ENCODE measurements around the gene PLXNA2.

PLXNA2 gene

DNA sequence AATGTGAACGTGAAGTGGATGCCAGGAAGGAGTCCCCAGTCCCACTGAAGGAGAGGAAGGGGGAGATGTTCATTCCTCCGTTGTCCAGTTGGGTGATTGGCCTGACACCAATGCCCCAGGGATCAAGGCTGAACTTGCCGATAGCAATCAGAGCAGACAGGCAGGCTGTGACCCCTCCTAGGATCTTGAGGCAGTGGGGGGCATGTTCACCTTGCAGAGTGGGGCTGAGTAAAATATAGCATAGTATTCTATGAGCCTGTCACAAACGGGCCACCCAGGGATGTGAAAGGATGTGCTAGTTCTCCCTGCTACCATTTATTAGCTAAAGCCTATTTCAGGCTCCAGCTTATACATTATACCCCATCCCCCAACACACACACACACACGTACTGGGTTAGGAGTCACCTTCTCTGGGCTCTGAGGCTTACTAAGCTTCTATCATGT is 252.6 kb downstream of the PLXNA2 start:
- no peak for DNase-seq (ENCODE audit: low spot score)

DNA sequence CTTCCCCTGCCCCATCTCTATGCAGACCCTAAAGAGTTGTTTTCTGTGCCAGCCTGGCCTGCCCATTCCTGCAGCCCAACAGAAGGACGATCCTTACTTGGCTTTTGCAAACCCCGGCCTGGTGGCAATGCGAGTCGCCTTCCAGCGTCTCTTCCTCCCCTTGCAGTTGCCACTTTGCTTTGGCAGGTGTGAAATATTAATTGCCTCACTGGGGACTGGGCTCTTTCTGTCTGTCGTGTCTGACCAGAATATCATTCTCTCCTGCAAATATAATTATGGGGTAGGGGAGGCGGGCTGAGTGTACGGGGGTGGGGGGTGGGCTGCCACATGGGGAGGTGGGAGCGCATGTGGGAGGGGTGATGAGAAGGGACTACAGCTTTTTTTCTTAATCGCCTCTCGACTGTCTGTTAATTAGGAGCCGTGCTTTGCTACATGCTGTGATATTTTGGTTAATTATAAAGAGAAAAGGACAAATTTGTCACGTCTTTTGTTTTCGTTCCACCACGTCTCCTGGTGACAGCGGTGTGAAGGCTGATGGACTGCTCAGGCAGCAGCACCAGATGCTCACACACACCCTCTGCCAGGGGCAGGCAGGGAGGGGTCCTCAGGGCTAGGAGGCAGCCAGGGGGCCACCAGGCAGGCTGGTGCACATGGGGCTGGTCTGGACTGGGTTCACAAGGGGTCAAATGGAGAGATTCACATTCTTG is 253.2 kb downstream of the PLXNA2 start:
- no peak for DNase-seq (ENCODE audit: low spot score)

DNA sequence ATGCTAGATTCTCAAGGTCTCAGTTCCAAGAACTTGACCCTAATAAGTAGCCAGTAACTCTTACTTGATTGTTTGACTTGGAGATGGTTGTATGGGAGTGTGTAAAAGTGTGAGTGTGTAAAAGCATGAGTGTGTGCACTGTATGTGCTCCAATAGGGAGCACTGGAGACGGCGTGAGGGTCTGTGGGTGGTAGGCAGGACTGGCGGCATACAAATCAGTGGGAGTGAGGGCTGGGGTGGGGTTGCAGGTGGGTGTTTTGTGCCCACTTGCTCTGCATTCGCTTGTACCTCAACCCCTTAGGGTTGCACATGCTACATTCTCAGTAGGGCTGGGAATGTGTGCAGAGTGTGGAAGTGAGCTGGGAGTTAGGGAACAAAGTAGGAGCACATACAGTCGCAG is 253.7 kb downstream of the PLXNA2 start:
- DNase-seq (ENCODE audit: low spot score), result no peak

DNA sequence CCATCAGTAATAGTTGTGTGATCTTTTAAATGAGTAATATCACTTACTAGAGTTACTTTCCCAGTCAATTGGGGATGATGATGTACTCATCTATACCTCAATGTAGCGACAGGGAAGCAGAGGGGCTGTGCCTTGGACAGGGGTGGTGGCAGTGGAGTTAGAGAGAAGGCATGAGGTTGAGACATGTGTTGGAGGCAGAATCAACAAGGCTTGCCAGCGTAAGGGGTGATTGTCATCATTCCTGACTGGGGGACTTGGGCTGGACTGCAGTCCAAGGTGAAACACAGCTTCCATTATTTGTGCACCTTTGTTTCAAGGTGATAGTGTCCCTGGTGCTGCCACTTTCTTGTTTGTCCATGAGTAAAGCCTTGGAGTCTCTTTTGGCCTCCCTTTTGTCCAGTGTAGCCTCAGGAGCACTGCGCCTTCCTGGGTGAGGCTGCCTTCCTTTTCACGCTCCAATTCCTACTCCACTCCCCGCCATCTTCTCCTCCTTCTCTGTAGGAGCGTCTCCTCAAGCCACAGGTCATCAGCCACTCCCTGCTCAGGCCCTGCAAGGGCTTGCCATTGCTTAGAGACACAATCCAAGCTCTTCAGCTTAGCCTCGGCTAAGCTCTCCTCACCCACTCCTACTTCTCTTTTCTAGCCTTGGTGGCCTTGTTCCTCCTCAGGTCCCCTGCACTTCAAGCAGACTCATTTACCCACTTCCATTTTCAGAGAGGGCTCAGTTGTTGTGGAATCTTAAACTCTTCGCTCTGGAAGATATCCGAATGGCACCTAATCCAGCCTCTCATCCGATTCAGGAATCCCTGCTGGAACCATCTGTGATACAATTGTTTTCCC is 255.6 kb downstream of the PLXNA2 start:
- DNase-seq (ENCODE audit: low spot score), result no peak

DNA sequence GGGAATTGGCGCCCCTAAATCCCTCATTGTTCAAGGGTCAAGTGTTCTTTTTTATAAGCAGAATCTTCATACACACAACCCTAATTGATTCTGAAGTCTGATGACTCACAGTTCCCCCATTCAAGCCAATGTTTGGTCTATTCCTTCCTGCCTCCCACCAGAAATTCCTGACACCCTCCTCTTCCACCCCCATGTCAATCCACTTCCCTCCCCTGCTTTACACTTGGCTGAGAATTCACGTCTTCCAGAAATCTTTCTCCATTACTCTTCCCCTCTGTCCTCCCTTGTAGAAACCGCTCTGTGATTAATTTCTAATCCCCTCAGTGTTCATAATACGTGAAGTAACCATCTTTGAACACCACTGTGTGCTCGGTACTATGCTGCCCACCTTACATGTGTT is 257.0 kb downstream of the PLXNA2 start:
- DNase-seq (ENCODE audit: low spot score), result no peak

DNA sequence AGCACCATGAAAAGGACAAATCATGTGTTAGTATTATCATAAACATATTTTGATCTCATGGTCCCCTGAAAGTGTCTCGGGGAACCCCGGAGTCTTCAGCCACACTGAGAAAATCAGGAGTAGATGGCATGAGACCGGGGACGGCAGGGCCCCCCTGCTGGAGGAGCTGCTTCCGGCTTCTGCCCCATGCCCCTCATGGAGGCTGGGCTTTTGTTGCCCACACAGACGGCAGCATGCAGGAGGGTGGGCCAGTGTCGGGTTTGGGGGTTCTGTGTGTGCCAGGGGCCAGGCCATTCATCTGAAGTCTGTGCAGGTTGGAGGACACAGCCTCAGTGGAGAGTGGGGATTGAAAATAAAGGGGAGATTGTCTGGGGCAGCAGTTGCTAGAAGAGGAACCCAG is 258.2 kb downstream of the PLXNA2 start:
- no peak for DNase-seq (ENCODE audit: low spot score)

DNA sequence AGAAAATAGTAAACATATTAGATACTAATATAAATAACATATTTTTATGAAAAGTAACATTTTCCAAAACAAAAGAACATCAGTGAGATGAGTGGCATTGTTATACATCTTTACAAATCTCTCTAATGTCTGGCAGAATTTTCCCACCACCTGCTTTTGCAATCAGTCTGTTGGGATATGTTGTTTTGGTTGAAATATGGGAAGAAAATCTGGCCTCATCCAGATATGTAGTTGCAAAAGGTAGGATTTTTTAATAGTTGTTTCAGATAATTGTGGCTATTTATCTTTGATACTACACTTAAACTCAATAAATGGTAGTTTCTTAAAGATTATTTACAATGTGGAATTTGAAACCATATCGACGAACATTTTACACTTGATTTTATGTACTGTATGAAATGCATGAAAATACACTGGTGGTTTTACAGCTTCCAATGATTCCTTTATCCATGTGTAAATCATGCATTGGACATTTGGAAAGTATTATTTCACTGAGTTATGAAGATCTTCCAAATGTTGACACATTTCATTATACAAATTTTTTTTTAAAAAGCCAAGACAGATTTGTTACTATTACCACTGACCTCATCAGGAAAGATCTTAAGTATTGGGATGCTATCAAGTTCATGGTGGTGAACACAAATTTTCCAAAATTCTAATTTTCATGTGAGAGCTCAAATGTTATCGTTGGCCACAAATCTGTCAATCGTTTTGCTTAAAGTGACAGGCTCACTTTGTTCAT is 259.2 kb downstream of the PLXNA2 start:
- DNase-seq (ENCODE audit: low spot score), result no peak

DNA sequence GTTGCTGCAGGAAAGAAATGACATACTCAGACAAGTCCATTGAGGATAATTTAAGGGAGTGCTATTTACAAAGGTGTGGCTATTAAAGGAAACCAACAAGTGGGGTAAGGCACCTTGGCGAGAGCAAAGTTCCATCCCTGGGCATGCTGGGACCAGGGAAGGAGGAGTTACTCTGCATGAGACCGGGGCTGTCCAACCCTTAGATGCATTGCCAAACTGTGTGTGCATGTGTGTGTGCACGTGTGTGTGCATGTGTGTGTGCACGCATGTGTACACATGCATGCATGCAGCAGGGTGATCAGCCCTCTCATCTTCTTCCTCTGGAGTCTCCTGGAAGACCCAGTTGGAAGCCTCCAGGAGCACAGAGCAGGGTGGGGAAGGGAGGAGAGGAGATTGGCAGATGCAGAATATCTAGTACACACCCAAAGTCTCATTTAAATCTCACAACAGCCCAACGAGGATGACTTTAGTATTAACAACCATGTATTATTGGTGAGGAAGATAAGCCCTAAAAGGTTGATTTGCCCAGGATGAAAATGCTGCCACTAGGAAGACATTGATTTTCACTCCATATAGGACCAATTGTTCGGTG is 261.0 kb downstream of the PLXNA2 start:
- no peak for DNase-seq (ENCODE audit: low spot score)

DNA sequence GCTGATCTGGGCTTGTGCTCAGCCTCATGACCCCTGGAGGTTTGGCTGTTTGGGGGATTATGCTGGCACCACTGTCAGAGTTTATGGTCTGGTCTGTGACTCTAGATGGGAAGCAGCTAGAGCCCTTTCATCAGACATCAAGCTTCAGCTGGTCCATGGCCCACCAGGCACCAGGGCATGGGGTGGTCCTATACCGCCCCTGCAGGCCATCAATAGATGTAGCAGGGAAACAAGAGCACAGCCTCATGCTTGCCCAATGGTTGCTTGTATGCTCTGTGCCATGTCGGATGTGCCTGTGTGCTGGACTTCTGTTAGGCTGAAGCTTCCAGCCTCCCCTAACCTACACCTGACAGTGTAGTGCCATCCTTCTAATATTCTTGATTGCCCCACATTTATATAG is 262.2 kb downstream of the PLXNA2 start:
- DNase-seq (ENCODE audit: low spot score), result no peak

DNA sequence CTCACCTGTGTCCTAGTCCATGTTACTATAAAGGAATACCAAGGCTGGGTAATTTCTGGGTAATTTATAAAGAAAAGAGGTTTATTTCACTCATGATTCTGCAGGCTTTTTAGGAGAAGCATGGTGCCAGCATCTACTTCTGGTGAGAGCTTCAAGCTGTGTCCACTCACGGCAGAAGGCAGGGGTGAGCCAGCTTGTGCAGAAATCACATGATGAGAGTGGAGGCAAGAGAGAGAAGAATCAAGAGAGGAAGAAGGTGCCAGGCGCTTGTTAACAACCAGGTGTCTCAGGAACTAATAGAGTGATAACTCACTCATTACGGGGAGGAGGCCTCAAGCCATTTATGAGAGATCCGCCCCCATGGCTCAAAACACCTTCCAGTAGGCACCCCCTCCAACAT is 265.7 kb downstream of the PLXNA2 start:
- no peak for DNase-seq (ENCODE audit: low spot score)

DNA sequence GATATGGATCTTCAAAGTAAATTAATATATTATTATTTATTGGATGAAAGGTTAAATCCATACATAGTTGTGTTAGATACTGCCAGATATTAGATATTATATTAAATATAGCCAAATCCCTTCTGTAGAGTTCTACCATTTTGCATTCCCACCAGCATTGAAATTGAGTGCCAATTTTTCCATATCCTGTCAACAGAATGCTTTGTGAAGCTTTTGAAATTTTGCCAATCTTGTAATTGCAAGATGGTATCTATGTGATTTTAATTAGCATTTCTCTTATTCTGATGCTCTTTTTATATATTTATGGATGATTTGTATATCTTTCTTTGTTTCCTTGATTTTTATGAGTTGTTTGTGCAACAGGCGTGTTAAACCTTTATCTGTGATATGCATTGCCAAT is 266.3 kb downstream of the PLXNA2 start:
- no peak for DNase-seq (ENCODE audit: low spot score)

DNA sequence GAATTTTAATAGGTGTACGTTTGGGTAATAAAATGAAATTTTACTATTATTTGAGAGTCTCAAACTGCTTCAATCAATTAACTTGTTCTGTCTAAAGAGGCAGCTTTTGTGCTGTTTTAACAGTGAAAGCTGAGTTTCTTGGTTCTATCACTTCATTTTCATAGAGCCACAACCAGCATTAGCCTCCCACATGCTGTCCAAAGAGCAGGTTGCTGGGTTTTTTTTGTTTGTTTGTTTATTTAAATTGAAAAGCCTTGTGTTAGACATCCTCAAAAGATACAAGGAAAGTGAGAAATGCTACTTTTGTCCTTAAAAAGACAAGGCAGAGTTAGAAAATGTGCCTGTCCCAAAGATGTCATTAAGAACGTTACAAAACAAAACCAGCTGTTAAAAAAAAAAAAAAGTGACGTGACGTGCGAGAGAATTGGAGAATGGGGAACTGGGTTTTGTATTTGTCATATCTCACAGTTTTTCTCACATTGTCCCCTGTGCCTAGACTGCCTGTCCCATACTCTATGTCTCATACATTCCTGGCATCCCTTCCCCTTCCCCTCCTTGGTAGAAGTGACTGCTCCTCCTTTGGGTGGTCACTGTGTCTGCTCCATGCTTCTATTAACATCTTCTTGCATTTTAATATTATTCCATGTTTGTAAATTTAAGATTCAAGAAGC is 270.2 kb downstream of the PLXNA2 start:
- no peak for DNase-seq (ENCODE audit: low spot score)

DNA sequence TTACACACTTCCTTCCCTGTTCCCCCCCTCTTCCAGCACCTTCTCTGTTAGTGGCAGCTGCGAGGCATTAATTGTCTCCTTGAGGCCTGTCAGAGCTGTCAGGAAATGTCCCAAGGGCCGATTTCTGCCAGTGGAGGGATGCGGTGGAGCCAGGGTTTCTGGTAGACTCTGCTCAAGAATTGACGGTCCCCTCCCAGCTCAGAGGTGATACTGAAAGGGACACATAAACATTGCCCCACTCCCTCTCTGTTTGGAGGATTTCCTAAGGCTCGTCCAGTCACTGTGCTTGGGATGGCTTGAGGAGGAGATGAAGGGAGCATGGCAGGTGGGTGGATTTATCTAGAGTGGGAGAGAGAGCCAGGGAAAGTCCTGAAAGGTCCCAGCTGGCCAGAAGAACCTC is 271.8 kb downstream of the PLXNA2 start:
- DNase-seq (ENCODE audit: low spot score), result no peak
